ENCODE measurements around the gene SERPINA5. TPM values are rescaled to one million over a fixed set of nuclear protein-coding genes. Genes with fewer than 3 reads are reported as not detected.

The SERPINA5 gene
- total and polyA plus RNA-seq, 10 of the 15 experiments (the other 5 are each of a cell fraction or from before 2014, with no cell fraction given), result 0.90 TPM; not detected in 9

GRCh38 chr14:94638339-94638738 lies 57.1 kb downstream of the SERPINA5 start:
- H3K9me3 ChIP-seq (replicated peaks; ENCODE audit: control insufficient read depth, insufficient read depth, low read length), result no peaks in the 10 kb centered on the region
- ATAC-seq (no peak), FAIRE-seq (no peak), DNase-seq (ENCODE audit: low read depth, low spot score) (no peak)
- WGBS (ENCODE audit: insufficient coverage, insufficient replicate concordance, low lambda C conversion rate, missing lambda C conversion rate), result 48% methylated on average over 2 of the region's 2 CpGs
- ChIA-PET SMC1A (ENCODE audit: uncharacterized antibody, unreplicated experiment) (no interaction called here), POLR2A (no interaction called here), RAD21 (ENCODE audit: unreplicated experiment) (no interaction called here), CTCF (no interaction called here)
- no peaks in the 10 kb centered on the region for H3K4me1 ChIP-seq (ENCODE audit: control insufficient read depth, insufficient read depth, low read length)
- TF ChIP-seq EGR1 (IDR thresholded peaks at IDR 0.05; ENCODE audit: borderline replicate concordance in 1 of 2, low read depth in 2 of 2, low read length in 2 of 2) (no peak), DPF2 (IDR thresholded peaks at IDR 0.05) (no peak), NFYB (IDR thresholded peaks at IDR 0.05; ENCODE audit: insufficient read depth, low read depth, low read length) (no peak), NR2C2 (IDR thresholded peaks at IDR 0.05; ENCODE audit: borderline replicate concordance, control insufficient read depth, insufficient read length, low read depth) (no peak), GABPA (IDR thresholded peaks at IDR 0.05; ENCODE audit: low read depth) (no peak), PRDM15 (CRISPR knock-in tag; IDR thresholded peaks at IDR 0.05) (no peak), NFXL1 (IDR thresholded peaks at IDR 0.05; ENCODE audit: borderline replicate concordance) (no peak), NKRF (conservative IDR thresholded peaks at IDR 0.05) (no peak), HDAC6 (IDR thresholded peaks at IDR 0.05; ENCODE audit: unreplicated experiment) (no peak), POLR2AphosphoS2 (IDR thresholded peaks at IDR 0.05; ENCODE audit: low read depth, low read length) (no peak), CBFB (IDR thresholded peaks at IDR 0.05; ENCODE audit: low read depth) (no peak), IKZF2 (IDR thresholded peaks at IDR 0.05) (no peak), SREBF1 (IDR thresholded peaks at IDR 0.05; ENCODE audit: low read length) (no peak), BRCA1 (IDR thresholded peaks at IDR 0.05; ENCODE audit: low read depth, low read length) (no peak), NRF1 (conservative IDR thresholded peaks at IDR 0.05; ENCODE audit: low read depth, low read length) (no peak), USF2 (IDR thresholded peaks at IDR 0.05; ENCODE audit: borderline replicate concordance, low read depth, low read length) (no peak), CHD4 (IDR thresholded peaks at IDR 0.05) (no peak), BHLHE40 (IDR thresholded peaks at IDR 0.05; ENCODE audit: borderline replicate concordance in 1 of 2, low read depth in 2 of 2, low read length in 1 of 2) (no peak), MAX (IDR thresholded peaks at IDR 0.05; ENCODE audit: low read depth, low read length) (no peak), CBX3 (IDR thresholded peaks at IDR 0.05; ENCODE audit: borderline replicate concordance, low read depth) (no peak)
- no peak overlapping the region for H3K9ac ChIP-seq (ENCODE audit: control insufficient read depth, insufficient read depth, low read length)
- intact Hi-C loops (cut with micrococcal nuclease; ENCODE audit: unreplicated experiment) (no loop called here), in situ Hi-C loops (cut with MboI) (no loop called here)
- no peak overlapping the region for H3K4me3 ChIP-seq
- no peaks in the 10 kb centered on the region for H3K79me2 ChIP-seq (ENCODE audit: control insufficient read depth, insufficient read depth, low read length)
- H2AFZ ChIP-seq (ENCODE audit: control insufficient read depth, low read depth, low read length), result no peak overlapping the region
- H3K27ac ChIP-seq (ENCODE audit: control insufficient read depth, insufficient read depth), result no peak overlapping the region
- H3K36me3 ChIP-seq (ENCODE audit: control insufficient read depth in 2 of 2, insufficient read depth in 2 of 2, low read length in 1 of 2), result no peaks in the 10 kb centered on the region
- BruUV-seq (replicated peaks), result no TSS peak
- no peaks in the 10 kb centered on the region for H4K20me1 ChIP-seq (ENCODE audit: control insufficient read depth, insufficient read depth)
- no peak overlapping the region for H3K4me2 ChIP-seq (ENCODE audit: control insufficient read depth, insufficient read depth)
- no peaks in the 10 kb centered on the region for H3K27me3 ChIP-seq (replicated peaks in 1 of 2; ENCODE audit: control insufficient read depth in 2 of 2, insufficient read depth in 2 of 2, low read length in 1 of 2)
